Activated naive CD4-positive, alpha-beta T cell treated with anti-CD3 and anti-CD28 coated beads for 36 hours (primary cell): ENCODE data around the gene LINGO4. TPM values are rescaled to one million over a fixed set of nuclear protein-coding genes. Genes with fewer than 3 reads are reported as not detected.

Experiments used
- CTCF ChIA-PET: fragments of 350-600 bp; sonication (Branson Sonifier 250); formaldehyde crosslinking; loops from one replicate; lab custom pipeline; 2021; ENCODE audit warnings: antibody characterized with exemption; lab: Charles Lee
- DNase-seq: peaks from one replicate; pipeline ENCODE4 v3.0.0-alpha.2; 2020
- H3K27ac Mint-ChIP-seq: one replicate; pipeline ENCODE4 v1.8.0; 2021; ENCODE audit warnings: mild to moderate bottlenecking, mixed read lengths
- H3K27me3 Mint-ChIP-seq: one replicate; pipeline ENCODE4 v1.8.0; 2021; ENCODE audit warnings: low read depth, mixed read lengths
- H3K36me3 Mint-ChIP-seq: one replicate; pipeline ENCODE4 v1.8.0; 2021; ENCODE audit warnings: low read depth, mixed read lengths
- H3K4me1 Mint-ChIP-seq: one replicate; pipeline ENCODE4 v1.8.0; 2021; ENCODE audit warnings: low read depth, mixed read lengths
- H3K4me3 Mint-ChIP-seq: one replicate; pipeline ENCODE4 v1.8.0; 2021; ENCODE audit warnings: mild to moderate bottlenecking, moderate library complexity, mixed read lengths
- H3K9me3 Mint-ChIP-seq: one replicate; pipeline ENCODE4 v1.8.0; 2021; ENCODE audit warnings: mixed read lengths
- intact Hi-C: fragments of 100-400 bp; cut with micrococcal nuclease; formaldehyde crosslinking; loops from one replicate; pipeline ENCODE4 v1.15.1; 2023
- total RNA-seq, 2 experiments: library from RNA; stranded (reverse); gene quantifications; one replicate each; pipeline ENCODE4 v1.2.3, GENCODE V29; 2021

Gene LINGO4
- total RNA-seq, 2 experiments from 2014 or later, result 0.07 TPM; not detected in 1

- DNase-seq, result no peak
- no peaks in the 10 kb centered on the region for H3K4me1 Mint-ChIP-seq
- H3K4me3 Mint-ChIP-seq, result no peak overlapping the region
- no peak overlapping the region for H3K27ac Mint-ChIP-seq
- intact Hi-C loops, result no loop called here
- CTCF ChIA-PET, result interaction anchor here (0.7 kb wide), 1 partner anchor 169 kb away, joined by 3 read pairs; no protein-coding TSS in a partner anchor
- H3K36me3 Mint-ChIP-seq, result no peaks in the 10 kb centered on the region
- no peaks in the 10 kb centered on the region for H3K9me3 Mint-ChIP-seq
- H3K27me3 Mint-ChIP-seq, result no peaks in the 10 kb centered on the region
Measured at GRCh38 chr1:151809985-151810556, 4.9 kb upstream of the LINGO4 start.

GRCh38 chr1:151809290-151809984, 4.2 kb upstream of the LINGO4 start:
- CTCF ChIA-PET, result interaction anchor here (0.7 kb wide), 1 partner anchor 169 kb away, joined by 3 read pairs; no protein-coding TSS in a partner anchor
- no peak overlapping the region for H3K4me3 Mint-ChIP-seq
- H3K27ac Mint-ChIP-seq, result no peak overlapping the region
- intact Hi-C loops, result no loop called here
- H3K4me1 Mint-ChIP-seq, result no peaks in the 10 kb centered on the region
- no peaks in the 10 kb centered on the region for H3K36me3 Mint-ChIP-seq
- no peak for DNase-seq
- no peaks in the 10 kb centered on the region for H3K9me3 Mint-ChIP-seq
- H3K27me3 Mint-ChIP-seq, result no peaks in the 10 kb centered on the region

- Mint-ChIP-seq H3K9me3 (no peaks in the 10 kb centered on the region), H3K36me3 (no peaks in the 10 kb centered on the region), H3K4me1 (no peaks in the 10 kb centered on the region), H3K4me3 (no peak overlapping the region), H3K27ac (no peak overlapping the region), H3K27me3 (peaks cover 2% of the 10 kb centered on the region)
- intact Hi-C loops, result no loop called here
- CTCF ChIA-PET, result no interaction called here
- DNase-seq, result no peak
Measured at GRCh38 chr1:151807766-151808165, 2.5 kb upstream of the LINGO4 start.

- intact Hi-C loops, result no loop called here
- no peak overlapping the region for H3K27ac Mint-ChIP-seq
- H3K4me3 Mint-ChIP-seq, result no peak overlapping the region
- CTCF ChIA-PET, result no interaction called here
- H3K9me3 Mint-ChIP-seq, result no peaks in the 10 kb centered on the region
- DNase-seq, result no peak
- peaks cover 2% of the 10 kb centered on the region for H3K27me3 Mint-ChIP-seq
- H3K4me1 Mint-ChIP-seq, result no peaks in the 10 kb centered on the region
- H3K36me3 Mint-ChIP-seq, result no peaks in the 10 kb centered on the region
Measured at GRCh38 chr1:151807131-151807530, 1.9 kb upstream of the LINGO4 start.

- no peak overlapping the region for H3K4me3 Mint-ChIP-seq
- intact Hi-C loops, result no loop called here
- DNase-seq, result no peak
- no peaks in the 10 kb centered on the region for H3K4me1 Mint-ChIP-seq
- no peak overlapping the region for H3K27ac Mint-ChIP-seq
- H3K27me3 Mint-ChIP-seq, result peaks cover 2% of the 10 kb centered on the region
- H3K36me3 Mint-ChIP-seq, result no peaks in the 10 kb centered on the region
- no peaks in the 10 kb centered on the region for H3K9me3 Mint-ChIP-seq
- CTCF ChIA-PET, result no interaction called here
Measured at GRCh38 chr1:151806170-151806569, 951 bp upstream of the LINGO4 start.

- H3K27ac Mint-ChIP-seq, result no peak overlapping the region
- no peaks in the 10 kb centered on the region for H3K36me3 Mint-ChIP-seq
- no peaks in the 10 kb centered on the region for H3K9me3 Mint-ChIP-seq
- CTCF ChIA-PET, result no interaction called here
- H3K27me3 Mint-ChIP-seq, result peaks cover 2% of the 10 kb centered on the region
- H3K4me1 Mint-ChIP-seq, result peaks cover 2% of the 10 kb centered on the region
- no peak for DNase-seq
- intact Hi-C loops, result no loop called here
- no peak overlapping the region for H3K4me3 Mint-ChIP-seq
Measured at GRCh38 chr1:151803915-151804314, 1.3 kb downstream of the LINGO4 start.

- Mint-ChIP-seq H3K27ac (no peak overlapping the region), H3K9me3 (no peaks in the 10 kb centered on the region), H3K4me1 (peaks cover 2% of the 10 kb centered on the region), H3K4me3 (no peak overlapping the region), H3K36me3 (no peaks in the 10 kb centered on the region), H3K27me3 (peaks cover 2% of the 10 kb centered on the region)
- intact Hi-C loops, result no loop called here
- CTCF ChIA-PET, result no interaction called here
- no peak for DNase-seq
Measured at GRCh38 chr1:151803164-151803563, 2.1 kb downstream of the LINGO4 start.

GRCh38 chr1:151802372-151802771, 2.8 kb downstream of the LINGO4 start:
- no peaks in the 10 kb centered on the region for H3K36me3 Mint-ChIP-seq
- no peaks in the 10 kb centered on the region for H3K9me3 Mint-ChIP-seq
- no peak overlapping the region for H3K4me3 Mint-ChIP-seq
- peaks cover 2% of the 10 kb centered on the region for H3K4me1 Mint-ChIP-seq
- no peak overlapping the region for H3K27ac Mint-ChIP-seq
- H3K27me3 Mint-ChIP-seq, result peaks cover 2% of the 10 kb centered on the region
- intact Hi-C loops, result no loop called here
- CTCF ChIA-PET, result interaction anchor here (0.7 kb wide), 1 partner anchor 35 kb away, joined by 4 read pairs; no protein-coding TSS in a partner anchor
- DNase-seq, result no peak

- H3K4me1 Mint-ChIP-seq, result peaks cover 2% of the 10 kb centered on the region
- no peak overlapping the region for H3K4me3 Mint-ChIP-seq
- DNase-seq, result no peak
- H3K36me3 Mint-ChIP-seq, result no peaks in the 10 kb centered on the region
- peaks cover 2% of the 10 kb centered on the region for H3K27me3 Mint-ChIP-seq
- H3K27ac Mint-ChIP-seq, result no peak overlapping the region
- CTCF ChIA-PET, result interaction anchor here (0.7 kb wide), 1 partner anchor 35 kb away, joined by 4 read pairs; no protein-coding TSS in a partner anchor
- intact Hi-C loops, result no loop called here
- no peaks in the 10 kb centered on the region for H3K9me3 Mint-ChIP-seq
Measured at GRCh38 chr1:151801846-151802245, 3.4 kb downstream of the LINGO4 start.

- no peak overlapping the region for H3K27ac Mint-ChIP-seq
- intact Hi-C loops, result no loop called here
- H3K27me3 Mint-ChIP-seq, result peaks cover 2% of the 10 kb centered on the region
- peaks cover 2% of the 10 kb centered on the region for H3K4me1 Mint-ChIP-seq
- no peaks in the 10 kb centered on the region for H3K36me3 Mint-ChIP-seq
- CTCF ChIA-PET, result interaction anchor here (0.9 to 1.2 kb wide), 2 partner anchors 19 to 87 kb away, joined by 3 read pairs; no protein-coding TSS in a partner anchor
- DNase-seq, result no peak
- H3K4me3 Mint-ChIP-seq, result no peak overlapping the region
- no peaks in the 10 kb centered on the region for H3K9me3 Mint-ChIP-seq
Measured at GRCh38 chr1:151801310-151801820, 3.9 kb downstream of the LINGO4 start.

- no peak for DNase-seq
- Mint-ChIP-seq H3K9me3 (no peaks in the 10 kb centered on the region), H3K36me3 (no peaks in the 10 kb centered on the region), H3K27ac (no peak overlapping the region), H3K4me3 (no peak overlapping the region), H3K4me1 (peaks cover 2% of the 10 kb centered on the region), H3K27me3 (peaks cover 2% of the 10 kb centered on the region)
- intact Hi-C loops, result no loop called here
- CTCF ChIA-PET, result interaction anchor here (0.9 to 1.2 kb wide), 2 partner anchors 20 to 88 kb away, joined by 3 read pairs; no protein-coding TSS in a partner anchor
Measured at GRCh38 chr1:151800830-151801229, 4.4 kb downstream of the LINGO4 start.

- Mint-ChIP-seq H3K27ac (no peak overlapping the region), H3K4me3 (no peak overlapping the region), H3K27me3 (peaks cover 2% of the 10 kb centered on the region), H3K4me1 (peaks cover 2% of the 10 kb centered on the region), H3K36me3 (no peaks in the 10 kb centered on the region), H3K9me3 (no peaks in the 10 kb centered on the region)
- intact Hi-C loops, result no loop called here
- CTCF ChIA-PET, result interaction anchor here (0.7 to 1.0 kb wide), 3 partner anchors 24 to 115 kb away, joined by 3 to 5 read pairs (median 3); no protein-coding TSS in a partner anchor
- no peak for DNase-seq
Measured at GRCh38 chr1:151799179-151800022, 5.8 kb downstream of the LINGO4 start.
